Measurements from ENCODE around the gene CCDC73. TPM values are rescaled to one million over a fixed set of nuclear protein-coding genes. Genes with fewer than 3 reads are reported as not detected.
"Not testable (repeated sequence)": the region's sequence is repeated elsewhere in the genome, so short reads cannot be mapped to it uniquely, and the experiment has no call there.

Gene CCDC73
- total RNA-seq, 1 donor from 2014 or later, result 0.27 TPM

- H3K27me3 Mint-ChIP-seq (ENCODE audit: low read depth), result no peaks in the 10 kb centered on the region
- no peaks in the 10 kb centered on the region for H3K9me3 Mint-ChIP-seq
- no peaks in the 10 kb centered on the region for H3K36me3 Mint-ChIP-seq
- H3K27ac Mint-ChIP-seq, result no peak overlapping the region
- TF ChIP-seq, protein P1, sequence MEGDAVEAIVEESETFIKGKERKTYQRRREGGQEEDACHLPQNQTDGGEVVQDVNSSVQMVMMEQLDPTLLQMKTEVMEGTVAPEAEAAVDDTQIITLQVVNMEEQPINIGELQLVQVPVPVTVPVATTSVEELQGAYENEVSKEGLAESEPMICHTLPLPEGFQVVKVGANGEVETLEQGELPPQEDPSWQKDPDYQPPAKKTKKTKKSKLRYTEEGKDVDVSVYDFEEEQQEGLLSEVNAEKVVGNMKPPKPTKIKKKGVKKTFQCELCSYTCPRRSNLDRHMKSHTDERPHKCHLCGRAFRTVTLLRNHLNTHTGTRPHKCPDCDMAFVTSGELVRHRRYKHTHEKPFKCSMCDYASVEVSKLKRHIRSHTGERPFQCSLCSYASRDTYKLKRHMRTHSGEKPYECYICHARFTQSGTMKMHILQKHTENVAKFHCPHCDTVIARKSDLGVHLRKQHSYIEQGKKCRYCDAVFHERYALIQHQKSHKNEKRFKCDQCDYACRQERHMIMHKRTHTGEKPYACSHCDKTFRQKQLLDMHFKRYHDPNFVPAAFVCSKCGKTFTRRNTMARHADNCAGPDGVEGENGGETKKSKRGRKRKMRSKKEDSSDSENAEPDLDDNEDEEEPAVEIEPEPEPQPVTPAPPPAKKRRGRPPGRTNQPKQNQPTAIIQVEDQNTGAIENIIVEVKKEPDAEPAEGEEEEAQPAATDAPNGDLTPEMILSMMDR (IDR thresholded peaks at IDR 0.05; ENCODE audit: unreplicated experiment), result no peak
- H3K4me3 Mint-ChIP-seq, result no peak overlapping the region
- no peak for DNase-seq (ENCODE audit: low spot score in 2 of 2, unreplicated experiment in 2 of 2)
- peaks cover 10% of the 10 kb centered on the region for H3K4me1 Mint-ChIP-seq
Observed at GRCh38 chr11:32772731-32773130, 21.7 kb downstream of the CCDC73 start.

DNA sequence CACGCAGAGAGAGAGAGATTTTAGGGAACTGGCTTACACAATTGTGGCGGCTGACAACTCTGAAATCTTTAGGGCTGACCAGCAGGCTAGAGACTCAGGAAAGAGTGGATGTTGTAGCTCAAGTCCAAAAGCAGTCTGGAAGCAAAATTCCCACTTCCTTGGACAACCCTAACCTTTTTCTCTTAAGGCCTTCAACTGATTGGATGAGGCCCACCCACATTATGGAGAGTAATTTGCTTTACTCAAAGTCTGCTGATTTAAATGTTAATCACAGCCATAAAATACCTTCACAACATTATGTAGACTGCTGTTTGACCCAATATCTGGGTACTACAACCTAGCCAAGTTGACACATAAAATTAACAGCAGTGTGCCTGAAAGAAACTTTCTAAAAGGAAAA lies 32.7 kb downstream of the CCDC73 start:
- H3K27me3 Mint-ChIP-seq (ENCODE audit: low read depth); H3K4me3 Mint-ChIP-seq; DNase-seq (ENCODE audit: low spot score in 2 of 2, unreplicated experiment in 2 of 2); H3K27ac Mint-ChIP-seq; H3K36me3 Mint-ChIP-seq; H3K4me1 Mint-ChIP-seq: not testable (repeated sequence)
- peaks cover 20% of the 10 kb centered on the region for H3K9me3 Mint-ChIP-seq

- peaks cover 8% of the 10 kb centered on the region for H3K27me3 Mint-ChIP-seq (ENCODE audit: low read depth)
- H3K9me3 Mint-ChIP-seq, result peaks cover 5% of the 10 kb centered on the region
- no peak overlapping the region for H3K27ac Mint-ChIP-seq
- H3K4me3 Mint-ChIP-seq, result no peak overlapping the region
- peaks cover 1% of the 10 kb centered on the region for H3K36me3 Mint-ChIP-seq
- H3K4me1 Mint-ChIP-seq, result peaks cover 5% of the 10 kb centered on the region
- DNase-seq (ENCODE audit: low spot score in 2 of 2, unreplicated experiment in 2 of 2), result no peak
- TF ChIP-seq, protein P1 (IDR thresholded peaks at IDR 0.05; ENCODE audit: unreplicated experiment), result no peak
Observed at GRCh38 chr11:32758291-32758690, 36.2 kb downstream of the CCDC73 start.

DNA sequence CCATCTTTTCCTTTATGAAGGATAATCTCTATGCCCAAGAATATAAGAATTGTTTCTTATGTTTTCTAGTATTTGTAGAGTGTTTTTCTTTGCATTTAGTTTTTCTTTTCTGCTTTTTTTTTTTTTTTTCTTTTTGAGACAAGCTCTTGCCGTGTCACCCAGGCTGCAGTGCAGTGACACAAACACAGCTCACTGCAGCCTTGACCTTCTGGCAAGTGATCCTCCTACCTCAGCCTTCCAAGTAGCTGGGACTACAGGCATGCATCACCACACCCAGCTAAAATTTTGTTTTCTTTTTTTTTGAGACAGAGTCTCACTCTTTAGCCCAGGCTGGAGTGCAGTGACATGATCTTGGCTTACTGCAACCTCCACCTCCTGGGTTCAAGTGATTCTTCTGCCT lies 41.3 kb downstream of the CCDC73 start:
- H3K27ac Mint-ChIP-seq; H3K4me3 Mint-ChIP-seq; H3K4me1 Mint-ChIP-seq; H3K27me3 Mint-ChIP-seq (ENCODE audit: low read depth); DNase-seq (ENCODE audit: low spot score in 2 of 2, unreplicated experiment in 2 of 2); H3K36me3 Mint-ChIP-seq: not testable (repeated sequence)
- peaks cover 14% of the 10 kb centered on the region for H3K9me3 Mint-ChIP-seq

DNA sequence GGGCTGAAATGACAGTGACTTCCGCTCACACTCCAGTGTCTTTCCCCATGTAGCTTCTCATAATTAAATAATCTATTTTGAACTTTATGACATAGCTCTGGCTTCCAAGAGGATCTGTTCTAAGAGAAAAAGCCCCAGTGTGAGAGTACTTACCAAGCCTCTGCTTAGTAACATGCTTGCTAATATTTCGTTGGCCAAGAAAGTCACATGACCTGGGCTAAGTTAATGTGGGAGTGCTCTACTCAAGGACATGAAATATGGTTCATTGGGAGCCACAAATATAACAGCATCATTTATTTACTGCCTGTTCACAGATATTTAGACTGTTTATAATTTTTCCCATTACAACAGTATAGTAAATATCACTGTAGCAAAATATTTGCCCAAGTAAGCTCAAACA lies 42.5 kb downstream of the CCDC73 start:
- H3K4me3 Mint-ChIP-seq, result no peak overlapping the region
- peaks cover 5% of the 10 kb centered on the region for H3K4me1 Mint-ChIP-seq
- TF ChIP-seq, protein P1 (IDR thresholded peaks at IDR 0.05; ENCODE audit: unreplicated experiment), result no peak
- peaks cover 10% of the 10 kb centered on the region for H3K27me3 Mint-ChIP-seq (ENCODE audit: low read depth)
- DNase-seq (ENCODE audit: low spot score in 2 of 2, unreplicated experiment in 2 of 2), result no peak
- peaks cover 19% of the 10 kb centered on the region for H3K9me3 Mint-ChIP-seq
- no peak overlapping the region for H3K27ac Mint-ChIP-seq
- peaks cover 2% of the 10 kb centered on the region for H3K36me3 Mint-ChIP-seq

DNA sequence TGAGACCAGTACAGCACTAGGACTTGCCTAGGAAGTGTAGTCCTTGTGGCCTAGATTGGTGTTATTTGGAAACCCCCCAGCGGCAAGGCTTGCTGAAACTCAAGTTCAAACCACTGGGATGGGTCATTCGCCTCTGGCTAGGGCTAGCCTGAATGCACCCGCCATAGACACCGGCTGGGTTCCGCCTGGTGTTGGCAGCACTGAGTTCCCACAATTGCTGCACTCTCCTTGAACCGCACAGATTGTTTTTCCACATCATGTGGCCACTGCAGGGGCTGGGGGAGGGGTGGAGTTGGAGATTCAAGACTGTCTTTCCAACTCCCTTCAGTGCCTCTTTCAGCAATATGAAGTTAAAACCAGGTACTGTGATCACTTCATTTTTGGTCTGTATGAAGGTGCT lies 43.1 kb downstream of the CCDC73 start:
- DNase-seq (ENCODE audit: low spot score in 2 of 2, unreplicated experiment in 2 of 2), result no peak
- Mint-ChIP-seq H3K4me3 (no peak overlapping the region), H3K27ac (no peak overlapping the region), H3K27me3 (ENCODE audit: low read depth) (peaks cover 13% of the 10 kb centered on the region), H3K36me3 (peaks cover 2% of the 10 kb centered on the region), H3K9me3 (peaks cover 26% of the 10 kb centered on the region), H3K4me1 (peaks cover 5% of the 10 kb centered on the region)
- TF ChIP-seq, protein P1 (IDR thresholded peaks at IDR 0.05; ENCODE audit: unreplicated experiment), result no peak

DNA sequence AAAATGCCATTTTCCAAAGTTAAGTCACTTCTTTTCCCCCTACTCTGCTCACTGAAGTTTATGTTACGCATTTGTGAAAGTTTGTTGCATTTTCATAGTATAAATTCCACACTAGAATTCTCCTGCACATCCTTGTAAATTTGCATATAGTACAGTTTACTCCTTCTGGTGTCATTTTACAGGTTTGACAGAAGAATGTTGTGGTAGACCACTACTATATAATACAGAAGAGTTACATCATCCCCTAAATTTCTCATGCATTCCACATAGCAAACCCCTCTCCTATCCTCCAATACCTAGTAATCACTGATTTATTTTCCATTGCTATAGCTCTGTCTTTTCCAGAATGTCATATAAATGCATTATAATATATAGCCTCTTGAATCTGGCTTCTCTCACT lies 64.5 kb downstream of the CCDC73 start:
- peaks cover 3% of the 10 kb centered on the region for H3K4me1 Mint-ChIP-seq

More for the DNA sequence above, 64.5 kb downstream of the CCDC73 start:
- H3K27ac Mint-ChIP-seq, result no peak overlapping the region
- H3K27me3 Mint-ChIP-seq (ENCODE audit: low read depth), result peaks cover 23% of the 10 kb centered on the region
- DNase-seq (ENCODE audit: low spot score in 2 of 2, unreplicated experiment in 2 of 2), result no peak
- no peak overlapping the region for H3K4me3 Mint-ChIP-seq
- H3K9me3 Mint-ChIP-seq, result peaks cover 36% of the 10 kb centered on the region
- no peaks in the 10 kb centered on the region for H3K36me3 Mint-ChIP-seq
- TF ChIP-seq, protein P1 (IDR thresholded peaks at IDR 0.05; ENCODE audit: unreplicated experiment), result no peak

All from mesothelial cell of epicardium (in vitro differentiated cells).